SK-N-SH treated with all-trans-retinoic acid at 6 μM for 48 hours (cell line): ENCODE data around the gene HELLS.

ENCODE experiments used
- CSDC2 ChIP-seq: fragments of 250-450 bp; sonication (Bioruptor Pico); IDR thresholded peaks from 2 replicates; pipeline ENCODE4 v1.5.0; 2020; ENCODE audit warnings: mild to moderate bottlenecking, moderate library complexity
- ESRRG ChIP-seq: fragments of 250-450 bp; sonication (Bioruptor Pico); IDR thresholded peaks from 2 replicates; pipeline ENCODE4 v1.6.1; 2021; ENCODE audit warnings: mild to moderate bottlenecking
- ISL1 ChIP-seq: fragments of 250-450 bp; sonication (Bioruptor Pico); IDR thresholded peaks from 2 replicates; pipeline ENCODE4 v2.1.2; 2022; ENCODE audit warnings: mild to moderate bottlenecking, moderate library complexity
- PATZ1 ChIP-seq: fragments of 250-450 bp; sonication (Bioruptor Pico); IDR thresholded peaks from 2 replicates; pipeline ENCODE4 v1.8.0; 2020; ENCODE audit warnings: mild to moderate bottlenecking, moderate library complexity, borderline replicate concordance
- RARB ChIP-seq: fragments of 250-450 bp; sonication (Bioruptor Pico); IDR thresholded peaks from 2 replicates; pipeline ENCODE4 v1.8.0; 2021; ENCODE audit warnings: mild to moderate bottlenecking, moderate library complexity
- TCF4 ChIP-seq: fragments of 250-450 bp; sonication (Bioruptor Pico); IDR thresholded peaks from 2 replicates; pipeline ENCODE4 v1.8.0; 2021; ENCODE audit warnings: mild to moderate bottlenecking, moderate library complexity, borderline replicate concordance
- ZC3H10 ChIP-seq: fragments of 250-450 bp; sonication (Bioruptor Pico); IDR thresholded peaks from 2 replicates; pipeline ENCODE4 v1.5.1; 2021; ENCODE audit warnings: mild to moderate bottlenecking, moderate library complexity
- ZFP3 ChIP-seq: fragments of 250-450 bp; sonication (Bioruptor Pico); IDR thresholded peaks from 2 replicates; pipeline ENCODE4 v1.5.0; 2020; ENCODE audit warnings: mild to moderate bottlenecking, moderate library complexity
- ZFP30 ChIP-seq: fragments of 450-650 bp; formaldehyde crosslinking; IDR thresholded peaks from 2 replicates; pipeline ENCODE4 v1.5.0; 2022; ENCODE audit warnings: mild to moderate bottlenecking, moderate library complexity
- ZNF565 ChIP-seq: fragments of 450-650 bp; formaldehyde crosslinking; conservative IDR thresholded peaks from 2 replicates; pipeline ENCODE4 v1.5.0; 2020; ENCODE audit warnings: low read depth, mild to moderate bottlenecking, moderate library complexity
- ZNF70 ChIP-seq: fragments of 450-650 bp; formaldehyde crosslinking; IDR thresholded peaks from 2 replicates; pipeline ENCODE4 v1.5.0; 2020; ENCODE audit warnings: mild to moderate bottlenecking, moderate library complexity
- TF ChIP-seq, protein P1 (sequence below): fragments of 250-450 bp; sonication (Bioruptor Pico); IDR thresholded peaks from 2 replicates; pipeline ENCODE4 v1.5.1; 2020; ENCODE audit warnings: low read depth, mild to moderate bottlenecking, moderate library complexity
- TF ChIP-seq, protein P2 (sequence below): fragments of 250-450 bp; sonication (Bioruptor Pico); IDR thresholded peaks from 2 replicates; pipeline ENCODE4 v1.5.1; 2021; ENCODE audit warnings: mild to moderate bottlenecking, moderate library complexity

DNA sequence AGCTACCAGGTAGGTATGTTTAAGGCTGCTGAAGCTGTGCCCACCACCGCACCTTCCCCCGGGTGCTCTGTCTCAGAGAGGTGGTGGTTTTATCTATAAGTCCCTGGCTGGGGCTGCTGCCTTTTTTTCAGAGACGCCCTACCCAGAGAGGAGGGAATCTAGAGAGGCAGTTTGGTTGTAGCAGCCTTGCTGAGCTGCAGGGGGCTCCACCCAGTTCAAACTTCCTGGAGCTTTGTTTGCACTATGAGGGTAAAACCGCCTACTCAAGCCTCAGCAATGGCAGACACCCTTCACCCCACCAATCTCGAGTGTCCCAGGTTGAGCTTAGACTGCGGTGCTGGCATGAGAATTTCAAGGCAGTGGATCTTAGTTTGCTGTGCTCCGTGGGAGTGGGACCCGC, 94.3 kb downstream of the HELLS start:
- TF ChIP-seq PATZ1 (CRISPR knock-in tag) (no peak), ZNF565 (CRISPR knock-in tag) (no peak), ZNF70 (no peak), ZFP30 (CRISPR knock-in tag) (no peak), CSDC2 (CRISPR knock-in tag) (no peak), TCF4 (CRISPR knock-in tag) (no peak), ISL1 (CRISPR knock-in tag) (no peak), RARB (CRISPR knock-in tag) (no peak), ZC3H10 (CRISPR knock-in tag) (no peak), ESRRG (CRISPR knock-in tag) (no peak), ZFP3 (CRISPR knock-in tag) (no peak)
- TF ChIP-seq, protein P1, sequence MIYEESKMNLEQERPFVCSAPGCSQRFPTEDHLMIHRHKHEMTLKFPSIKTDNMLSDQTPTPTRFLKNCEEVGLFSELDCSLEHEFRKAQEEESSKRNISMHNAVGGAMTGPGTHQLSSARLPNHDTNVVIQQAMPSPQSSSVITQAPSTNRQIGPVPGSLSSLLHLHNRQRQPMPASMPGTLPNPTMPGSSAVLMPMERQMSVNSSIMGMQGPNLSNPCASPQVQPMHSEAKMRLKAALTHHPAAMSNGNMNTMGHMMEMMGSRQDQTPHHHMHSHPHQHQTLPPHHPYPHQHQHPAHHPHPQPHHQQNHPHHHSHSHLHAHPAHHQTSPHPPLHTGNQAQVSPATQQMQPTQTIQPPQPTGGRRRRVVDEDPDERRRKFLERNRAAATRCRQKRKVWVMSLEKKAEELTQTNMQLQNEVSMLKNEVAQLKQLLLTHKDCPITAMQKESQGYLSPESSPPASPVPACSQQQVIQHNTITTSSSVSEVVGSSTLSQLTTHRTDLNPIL (CRISPR knock-in tag): no peak
- TF ChIP-seq, protein P2, sequence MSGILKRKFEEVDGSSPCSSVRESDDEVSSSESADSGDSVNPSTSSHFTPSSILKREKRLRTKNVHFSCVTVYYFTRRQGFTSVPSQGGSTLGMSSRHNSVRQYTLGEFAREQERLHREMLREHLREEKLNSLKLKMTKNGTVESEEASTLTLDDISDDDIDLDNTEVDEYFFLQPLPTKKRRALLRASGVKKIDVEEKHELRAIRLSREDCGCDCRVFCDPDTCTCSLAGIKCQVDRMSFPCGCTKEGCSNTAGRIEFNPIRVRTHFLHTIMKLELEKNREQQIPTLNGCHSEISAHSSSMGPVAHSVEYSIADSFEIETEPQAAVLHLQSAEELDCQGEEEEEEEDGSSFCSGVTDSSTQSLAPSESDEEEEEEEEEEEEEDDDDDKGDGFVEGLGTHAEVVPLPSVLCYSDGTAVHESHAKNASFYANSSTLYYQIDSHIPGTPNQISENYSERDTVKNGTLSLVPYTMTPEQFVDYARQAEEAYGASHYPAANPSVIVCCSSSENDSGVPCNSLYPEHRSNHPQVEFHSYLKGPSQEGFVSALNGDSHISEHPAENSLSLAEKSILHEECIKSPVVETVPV: no peak
